NB4 (cell line): ENCODE results near the gene TNFRSF1A.

Source experiments
- MYC ChIP-seq: IDR thresholded peaks from 2 replicates; pipeline ENCODE4 v1.6.1; 2011; ENCODE audit warnings: low read depth, low read length
- TF ChIP-seq, protein P1 (sequence below): IDR thresholded peaks from 2 replicates; pipeline ENCODE4 v1.6.1; 2011; ENCODE audit warnings: low read depth, low read length

DNA sequence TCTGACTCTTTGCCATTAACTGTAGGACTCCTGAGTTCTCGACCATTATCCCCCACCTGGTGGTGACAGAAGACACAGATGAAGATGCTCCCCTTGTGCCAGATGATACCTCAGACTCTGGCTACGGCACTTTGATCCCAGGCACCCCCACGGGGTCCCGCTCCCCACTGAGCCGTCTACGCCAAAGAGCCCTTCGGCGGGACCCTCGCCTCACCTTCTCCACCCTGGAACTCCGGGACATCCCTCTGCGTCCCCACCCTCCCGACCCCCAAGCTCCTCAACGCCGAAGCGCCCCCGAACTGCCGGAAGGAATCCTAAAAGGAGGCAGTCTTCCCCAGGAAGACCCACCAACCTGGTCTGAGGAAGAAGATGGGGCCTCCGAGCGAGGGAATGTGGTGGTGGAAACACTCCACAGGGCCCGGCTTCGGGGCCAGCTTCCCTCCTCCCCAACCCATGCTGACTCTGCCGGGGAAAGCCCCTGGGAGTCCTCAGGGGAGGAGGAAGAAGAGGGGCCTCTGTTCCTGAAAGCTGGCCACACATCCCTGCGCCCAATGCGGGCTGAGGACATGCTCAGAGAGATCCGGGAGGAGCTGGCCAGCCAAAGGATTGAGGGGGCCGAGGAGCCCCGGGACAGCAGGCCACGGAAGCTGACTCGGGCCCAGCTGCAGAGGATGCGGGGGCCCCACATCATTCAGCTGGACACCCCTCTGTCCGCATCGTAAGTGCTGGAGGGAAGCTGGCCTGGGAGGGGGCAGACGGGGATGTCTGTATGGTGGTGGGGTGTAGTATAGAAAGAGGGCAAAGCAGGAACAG, 14.4 kb downstream of the TNFRSF1A start:
- no peak for TF ChIP-seq MYC
- TF ChIP-seq, protein P1, sequence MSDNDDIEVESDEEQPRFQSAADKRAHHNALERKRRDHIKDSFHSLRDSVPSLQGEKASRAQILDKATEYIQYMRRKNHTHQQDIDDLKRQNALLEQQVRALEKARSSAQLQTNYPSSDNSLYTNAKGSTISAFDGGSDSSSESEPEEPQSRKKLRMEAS: no peak
